Lower leg skin (tissue), 3 donors: ENCODE results near the gene COL18A1.

ENCODE experiments used
- CTCF ChIP-seq, 3 donors: fragments of 450-650 bp; IDR thresholded peaks; one replicate each; pipeline ENCODE4 v1.5.1; 2016; ENCODE audit warnings: antibody characterized with exemption in 3 of 3, mild to moderate bottlenecking in 3 of 3, moderate library complexity in 2 of 3
- POLR2A ChIP-seq, 2 donors: fragments of 450-650 bp; IDR thresholded peaks; one replicate each; pipeline ENCODE4 v1.6.1; 2016 to 2017; ENCODE audit warnings: antibody characterized with exemption in 2 of 2, mild to moderate bottlenecking in 1 of 2, moderate library complexity in 1 of 2

GRCh38 chr21:45545691-45546531 lies 140.9 kb downstream of the COL18A1 start:
- TF ChIP-seq CTCF (IDR thresholded peaks at IDR 0.05) (no peak), POLR2A (IDR thresholded peaks at IDR 0.05) (no peak)
